NCI-H128 (cell line): Measurements from ENCODE around the gene OR51B6.
"Not testable (repeated sequence)": the region's sequence is repeated elsewhere in the genome, so short reads cannot be mapped to it uniquely, and the experiment has no call there.

Experiments
- DNase-seq: peaks from one replicate; lab custom pipeline; 2025; ENCODE audit not compliant: unreplicated experiment; lab: John Stamatoyannopoulos, UW

Gene OR51B6

GRCh38 chr11:5351208-5351607 lies at the start of gene OR51B6:
Gene OR51B6, plus strand, starts transcription at chr11:5351508. Its CDS starts 0 bp downstream, at chr11:5351508.
- DNase-seq: no peak

GRCh38 chr11:5301846-5302245 lies 49.5 kb upstream of the OR51B6 start, which contains the start of gene OR51B4:
Gene OR51B4, minus strand, starts transcription at chr11:5301946. Its CDS starts 0 bp downstream, at chr11:5301946.
- DNase-seq: no peak

GRCh38 chr11:5303626-5304025 lies 47.7 kb upstream of the OR51B6 start:
- DNase-seq: no peak

GRCh38 chr11:5304046-5304445 lies 47.3 kb upstream of the OR51B6 start:
- DNase-seq: no peak

- no peak for DNase-seq
Measured at GRCh38 chr11:5307256-5308019, 43.9 kb upstream of the OR51B6 start.

GRCh38 chr11:5310423-5310822 lies 40.9 kb upstream of the OR51B6 start:
- no peak for DNase-seq

- not testable (repeated sequence) for DNase-seq
Measured at GRCh38 chr11:5313326-5314023, 37.8 kb upstream of the OR51B6 start.

GRCh38 chr11:5317292-5317691 lies 34.0 kb upstream of the OR51B6 start:
- no peak for DNase-seq

GRCh38 chr11:5324197-5324596 lies 27.1 kb upstream of the OR51B6 start, which contains the start of gene OR51B2:
Gene OR51B2, minus strand, starts transcription at chr11:5324297. Its CDS starts 0 bp downstream, at chr11:5324297.
- no peak for DNase-seq

GRCh38 chr11:5335170-5335569 lies 16.1 kb upstream of the OR51B6 start:
- no peak for DNase-seq

- DNase-seq: no peak
Measured at GRCh38 chr11:5336331-5336730, 15.0 kb upstream of the OR51B6 start.

- not testable (repeated sequence) for DNase-seq
Measured at GRCh38 chr11:5337253-5337652, 14.1 kb upstream of the OR51B6 start.

GRCh38 chr11:5339771-5340322 lies 11.5 kb upstream of the OR51B6 start:
- no peak for DNase-seq

GRCh38 chr11:5343474-5344335 lies 7.6 kb upstream of the OR51B6 start, which contains the start of gene OR51B5:
Gene OR51B5, minus strand, starts transcription at chr11:5343524. Its CDS starts 0 bp downstream, at chr11:5343524.
- DNase-seq: no peak

GRCh38 chr11:5345831-5346230 lies 5.5 kb upstream of the OR51B6 start:
- DNase-seq: no peak

- no peak for DNase-seq
Measured at GRCh38 chr11:5348551-5349194, 2.6 kb upstream of the OR51B6 start.

GRCh38 chr11:5349550-5349949 lies 1.8 kb upstream of the OR51B6 start:
- no peak for DNase-seq

GRCh38 chr11:5356031-5356430 lies 4.7 kb downstream of the OR51B6 start:
- not testable (repeated sequence) for DNase-seq

GRCh38 chr11:5362017-5362625 lies 10.8 kb downstream of the OR51B6 start:
- DNase-seq: no peak

- no peak for DNase-seq
Measured at GRCh38 chr11:5363679-5364078, 12.4 kb downstream of the OR51B6 start.
